HG03354 (cell line): Measurements from ENCODE around the gene SERPINE2.
"Not testable (repeated sequence)": the region's sequence is repeated elsewhere in the genome, so short reads cannot be mapped to it uniquely, and the experiment has no call there.

Experiments
- ATAC-seq: cut with Tn5 transposase; IDR thresholded peaks from one replicate; pipeline ENCODE4 v1.9.1; 2021; ENCODE audit warnings: mild to moderate bottlenecking; ENCODE audit not compliant: unreplicated experiment, poor library complexity, severe bottlenecking

The SERPINE2 gene

GRCh38 chr2:224020523-224020922, 18.6 kb downstream of the SERPINE2 start:
- ATAC-seq, result no peak

- ATAC-seq, result no peak
These were observed 21.1 kb downstream of the SERPINE2 start for GRCh38 chr2:224017957-224018356.

GRCh38 chr2:224016963-224017362, 22.1 kb downstream of the SERPINE2 start:
- ATAC-seq, result no peak

GRCh38 chr2:224014336-224014735, 24.8 kb downstream of the SERPINE2 start:
- ATAC-seq, result no peak

GRCh38 chr2:224011837-224012236, 27.2 kb downstream of the SERPINE2 start:
- ATAC-seq, result no peak

GRCh38 chr2:224009605-224010315, 29.3 kb downstream of the SERPINE2 start:
- no peak for ATAC-seq

GRCh38 chr2:224008702-224009261, 30.3 kb downstream of the SERPINE2 start:
- no peak for ATAC-seq

- no peak for ATAC-seq
These were observed 34.9 kb downstream of the SERPINE2 start for GRCh38 chr2:224004105-224004695.

- ATAC-seq, result not testable (repeated sequence)
These were observed 38.4 kb downstream of the SERPINE2 start for GRCh38 chr2:224000662-224001061.

GRCh38 chr2:223999862-224000261, 39.2 kb downstream of the SERPINE2 start:
- ATAC-seq, result no peak

GRCh38 chr2:223998948-223999347, 40.1 kb downstream of the SERPINE2 start:
- no peak for ATAC-seq

- no peak for ATAC-seq
These were observed 41.1 kb downstream of the SERPINE2 start for GRCh38 chr2:223997938-223998337.

GRCh38 chr2:223996391-223996790, 42.7 kb downstream of the SERPINE2 start:
- ATAC-seq, result no peak

- ATAC-seq, result no peak
These were observed 43.5 kb downstream of the SERPINE2 start for GRCh38 chr2:223995569-223995968.

- ATAC-seq, result no peak
These were observed 44.4 kb downstream of the SERPINE2 start for GRCh38 chr2:223994562-223995162.

- ATAC-seq, result peak; percentile 80
These were observed 45.4 kb downstream of the SERPINE2 start for GRCh38 chr2:223993634-223994232.

- no peak for ATAC-seq
These were observed 47.5 kb downstream of the SERPINE2 start for GRCh38 chr2:223991611-223992010.

GRCh38 chr2:223989856-223990232, 49.2 kb downstream of the SERPINE2 start:
- no peak for ATAC-seq

GRCh38 chr2:223989206-223989855, 49.8 kb downstream of the SERPINE2 start:
- no peak for ATAC-seq

- no peak for ATAC-seq
These were observed 57.8 kb downstream of the SERPINE2 start for GRCh38 chr2:223981241-223981640.
